IgD-negative memory B cell (primary cell): ENCODE results near the gene TIAM2. TPM values are rescaled to one million over a fixed set of nuclear protein-coding genes. Genes with fewer than 3 reads are reported as not detected.

Experiments
- H3K27ac Mint-ChIP-seq, 3 donors: one replicate each; pipeline ENCODE4 v1.8.0; 2020 to 2022; ENCODE audit warnings: mild to moderate bottlenecking in 3 of 3, mixed read lengths in 3 of 3, moderate library complexity in 1 of 3
- H3K27me3 Mint-ChIP-seq: one replicate; pipeline ENCODE4 v1.8.0; 2021; ENCODE audit warnings: mixed read lengths
- H3K36me3 Mint-ChIP-seq: one replicate; pipeline ENCODE4 v1.8.0; 2020; ENCODE audit warnings: mild to moderate bottlenecking, mixed read lengths
- H3K4me1 Mint-ChIP-seq, 3 donors: one replicate each; pipeline ENCODE4 v1.8.0; 2020 to 2022; ENCODE audit warnings: mixed read lengths in 3 of 3, mild to moderate bottlenecking in 1 of 3
- H3K4me3 Mint-ChIP-seq, 4 donors: one replicate each; pipeline ENCODE4 v1.8.0; 2020 to 2022; ENCODE audit warnings: mild to moderate bottlenecking in 4 of 4, mixed read lengths in 4 of 4, moderate library complexity in 3 of 4
- H3K9me3 Mint-ChIP-seq, 3 donors: one replicate each; pipeline ENCODE4 v1.8.0; 2020 to 2021; ENCODE audit warnings: mixed read lengths in 3 of 3, mild to moderate bottlenecking in 1 of 3
- polyA plus RNA-seq: library from polyadenylated mRNA; unstranded; fragments of 300-500 nt; fragmentation: Illumina TruSeq; gene quantifications from one replicate; pipeline ENCODE4 v1.2.3, GENCODE V29; 2021

The TIAM2 gene
- polyA plus RNA-seq, 1 donor from 2014 or later = 5.8 TPM

GRCh38 chr6:155274533-155274932, 279.4 kb downstream of the TIAM2 start:
- Mint-ChIP-seq H3K36me3 (peaks cover 6% of the 10 kb centered on the region), H3K4me1 (peaks cover 0 to 4% (median 0%) of the 10 kb centered on the region in 3 donors), H3K27me3 (no peaks in the 10 kb centered on the region), H3K27ac (no peak overlapping the region), H3K9me3 (no peaks in the 10 kb centered on the region), H3K4me3 (no peak overlapping the region)

GRCh38 chr6:155275808-155276480, 280.8 kb downstream of the TIAM2 start:
- Mint-ChIP-seq H3K27ac (peak overlapping the region in 2 of 3 donors; percentile 27 to 88), H3K4me3 (no peak overlapping the region), H3K36me3 (peaks cover 4% of the 10 kb centered on the region), H3K27me3 (no peaks in the 10 kb centered on the region), H3K4me1 (peaks cover 0 to 4% (median 0%) of the 10 kb centered on the region in 3 donors), H3K9me3 (no peaks in the 10 kb centered on the region)

GRCh38 chr6:155276638-155277037, 281.5 kb downstream of the TIAM2 start:
- H3K9me3 Mint-ChIP-seq = no peaks in the 10 kb centered on the region
- no peak overlapping the region for H3K27ac Mint-ChIP-seq
- no peaks in the 10 kb centered on the region for H3K27me3 Mint-ChIP-seq
- H3K36me3 Mint-ChIP-seq = peaks cover 4% of the 10 kb centered on the region
- H3K4me3 Mint-ChIP-seq = no peak overlapping the region
- peaks cover 0 to 4% (median 0%) of the 10 kb centered on the region in 3 donors for H3K4me1 Mint-ChIP-seq

GRCh38 chr6:155278319-155279049, 283.4 kb downstream of the TIAM2 start:
- no peaks in the 10 kb centered on the region for H3K27me3 Mint-ChIP-seq
- H3K36me3 Mint-ChIP-seq = peaks cover 4% of the 10 kb centered on the region
- H3K4me3 Mint-ChIP-seq = no peak overlapping the region
- H3K9me3 Mint-ChIP-seq = no peaks in the 10 kb centered on the region
- H3K4me1 Mint-ChIP-seq = peaks cover 0 to 4% (median 0%) of the 10 kb centered on the region in 3 donors
- peak overlapping the region in 1 of 3 donors; percentile 55 for H3K27ac Mint-ChIP-seq

GRCh38 chr6:155284775-155285174, 289.7 kb downstream of the TIAM2 start:
- H3K4me1 Mint-ChIP-seq = peaks cover 0 to 7% (median 0%) of the 10 kb centered on the region in 3 donors
- H3K9me3 Mint-ChIP-seq = no peaks in the 10 kb centered on the region
- H3K4me3 Mint-ChIP-seq = no peak overlapping the region
- no peak overlapping the region for H3K27ac Mint-ChIP-seq
- H3K27me3 Mint-ChIP-seq = no peaks in the 10 kb centered on the region
- H3K36me3 Mint-ChIP-seq = peaks cover 13% of the 10 kb centered on the region

- Mint-ChIP-seq H3K27me3 (no peaks in the 10 kb centered on the region), H3K36me3 (peaks cover 24% of the 10 kb centered on the region), H3K9me3 (no peaks in the 10 kb centered on the region), H3K27ac (no peak overlapping the region), H3K4me3 (no peak overlapping the region), H3K4me1 (peaks cover 2 to 11% (median 6%) of the 10 kb centered on the region in 3 donors)
Observed at GRCh38 chr6:155287762-155288161, 292.6 kb downstream of the TIAM2 start.

GRCh38 chr6:155290491-155290890, 295.4 kb downstream of the TIAM2 start:
- no peaks in the 10 kb centered on the region for H3K27me3 Mint-ChIP-seq
- peaks cover 2 to 10% (median 8%) of the 10 kb centered on the region in 3 donors for H3K4me1 Mint-ChIP-seq
- H3K4me3 Mint-ChIP-seq = no peak overlapping the region
- H3K36me3 Mint-ChIP-seq = peaks cover 23% of the 10 kb centered on the region
- H3K9me3 Mint-ChIP-seq = no peaks in the 10 kb centered on the region
- no peak overlapping the region for H3K27ac Mint-ChIP-seq

GRCh38 chr6:155291291-155291690, 296.2 kb downstream of the TIAM2 start:
- Mint-ChIP-seq H3K36me3 (peaks cover 26% of the 10 kb centered on the region), H3K27ac (peak overlapping the region in 1 of 3 donors; percentile 39)

GRCh38 chr6:155292711-155293110, 297.6 kb downstream of the TIAM2 start:
- Mint-ChIP-seq H3K27ac (peak overlapping the region in 1 of 3 donors; percentile 36), H3K4me1 (peaks cover 2 to 10% (median 10%) of the 10 kb centered on the region in 3 donors), H3K4me3 (no peak overlapping the region), H3K27me3 (no peaks in the 10 kb centered on the region), H3K36me3 (peaks cover 26% of the 10 kb centered on the region), H3K9me3 (no peaks in the 10 kb centered on the region)

More at GRCh38 chr6:155291291-155291690, 296.2 kb downstream of the TIAM2 start:
- Mint-ChIP-seq H3K9me3 (no peaks in the 10 kb centered on the region), H3K4me1 (peaks cover 2 to 10% (median 8%) of the 10 kb centered on the region in 3 donors), H3K4me3 (no peak overlapping the region), H3K27me3 (no peaks in the 10 kb centered on the region)

- H3K27me3 Mint-ChIP-seq = no peaks in the 10 kb centered on the region
- H3K4me1 Mint-ChIP-seq = peaks cover 0 to 6% (median 4%) of the 10 kb centered on the region in 3 donors
- peak overlapping the region in 1 of 3 donors; percentile 9 for H3K27ac Mint-ChIP-seq
- peaks cover 10% of the 10 kb centered on the region for H3K36me3 Mint-ChIP-seq
- no peak overlapping the region for H3K4me3 Mint-ChIP-seq
- H3K9me3 Mint-ChIP-seq = no peaks in the 10 kb centered on the region
Observed at GRCh38 chr6:155297669-155298068, 302.6 kb downstream of the TIAM2 start.

- Mint-ChIP-seq H3K27me3 (no peaks in the 10 kb centered on the region), H3K4me3 (no peak overlapping the region), H3K9me3 (no peaks in the 10 kb centered on the region), H3K27ac (no peak overlapping the region), H3K4me1 (peaks cover 0 to 2% (median 2%) of the 10 kb centered on the region in 3 donors), H3K36me3 (peaks cover 12% of the 10 kb centered on the region)
Observed at GRCh38 chr6:155301867-155302266, 306.8 kb downstream of the TIAM2 start.

- Mint-ChIP-seq H3K27me3 (no peaks in the 10 kb centered on the region), H3K4me3 (no peak overlapping the region), H3K36me3 (peaks cover 12% of the 10 kb centered on the region), H3K9me3 (no peaks in the 10 kb centered on the region), H3K27ac (no peak overlapping the region), H3K4me1 (peaks cover 0 to 3% (median 2%) of the 10 kb centered on the region in 3 donors)
Observed at GRCh38 chr6:155303361-155303870, 308.3 kb downstream of the TIAM2 start.

GRCh38 chr6:155306958-155307357, 311.8 kb downstream of the TIAM2 start:
- H3K36me3 Mint-ChIP-seq = peaks cover 15% of the 10 kb centered on the region
- no peaks in the 10 kb centered on the region for H3K9me3 Mint-ChIP-seq
- no peak overlapping the region for H3K27ac Mint-ChIP-seq
- peaks cover 5 to 8% (median 7%) of the 10 kb centered on the region in 3 donors for H3K4me1 Mint-ChIP-seq
- H3K27me3 Mint-ChIP-seq = no peaks in the 10 kb centered on the region
- H3K4me3 Mint-ChIP-seq = no peak overlapping the region
